Upper lobe of right lung (tissue), 1 donor: Measurements from ENCODE around the gene GLOD4. TPM values are rescaled to one million over a fixed set of nuclear protein-coding genes. Genes with fewer than 3 reads are reported as not detected.

Experiments used
- ATAC-seq: fragments of 200-7000 bp; cut with Tn5 transposase; one replicate; pipeline ENCODE4 v1.9.1; 2020; ENCODE audit warnings: mild to moderate bottlenecking, moderate library complexity
- DNase-seq: peaks from one replicate; pipeline ENCODE4 v3.0.0-alpha.2; 2020
- H3K27ac ChIP-seq: fragments of 200-600 bp; one replicate; pipeline ENCODE4 v1.8.0; 2022
- H3K27me3 ChIP-seq: fragments of 200-600 bp; one replicate; pipeline ENCODE4 v1.8.0; 2022; ENCODE audit warnings: mild to moderate bottlenecking
- H3K36me3 ChIP-seq: fragments of 200-600 bp; one replicate; pipeline ENCODE4 v1.8.0; 2022
- H3K4me1 ChIP-seq: fragments of 200-600 bp; one replicate; pipeline ENCODE4 v1.8.0; 2022
- H3K4me3 ChIP-seq: fragments of 200-600 bp; one replicate; pipeline ENCODE4 v1.8.0; 2022; ENCODE audit warnings: mild to moderate bottlenecking
- H3K9me3 ChIP-seq: fragments of 200-600 bp; one replicate; pipeline ENCODE4 v1.8.0; 2022
- CTCF ChIP-seq: fragments of 200-600 bp; IDR thresholded peaks from one replicate; pipeline ENCODE4 v1.8.0; 2022; ENCODE audit warnings: antibody characterized with exemption
- intact Hi-C: fragments of 100-400 bp; cut with DNase I; formaldehyde crosslinking; loops from one replicate; pipeline ENCODE4 v1.11.0; 2022
- total RNA-seq: library from RNA; stranded (reverse); fragmentation: NEBNext Ultra II Directional; extraction: Animal tissue kit (Norgen Biotek cat#: 25700); gene quantifications from one replicate; pipeline ENCODE4 v1.2.1, GENCODE V29; 2021
- donor health status: DM: no; HTN: yes; CAD: no; lungs with severe emphysema.

GLOD4 gene
- total RNA-seq, 1 donor from 2014 or later = 55.5 TPM

GRCh38 chr17:746783-747629 lies 35.1 kb downstream of the GLOD4 start:
- no peaks in the 10 kb centered on the region for H3K27me3 ChIP-seq
- no peak overlapping the region for H3K27ac ChIP-seq
- TF ChIP-seq CTCF = no peak
- DNase-seq (no peak), ATAC-seq (no peak)
- no peaks in the 10 kb centered on the region for H3K9me3 ChIP-seq
- intact Hi-C loops = no loop called here
- H3K4me1 ChIP-seq = peaks cover 15% of the 10 kb centered on the region
- H3K4me3 ChIP-seq = no peak overlapping the region
- peaks cover 56% of the 10 kb centered on the region for H3K36me3 ChIP-seq

- Histone ChIP-seq H3K4me3 (no peak overlapping the region), H3K27me3 (no peaks in the 10 kb centered on the region), H3K9me3 (no peaks in the 10 kb centered on the region), H3K36me3 (peaks cover 63% of the 10 kb centered on the region), H3K27ac (no peak overlapping the region), H3K4me1 (peaks cover 11% of the 10 kb centered on the region)
- intact Hi-C loops = no loop called here
- DNase-seq (no peak), ATAC-seq (no peak)
- TF ChIP-seq CTCF = no peak
Observed at GRCh38 chr17:746181-746580, 35.9 kb downstream of the GLOD4 start.

- intact Hi-C loops = no loop called here
- Histone ChIP-seq H3K4me1 (peaks cover 4% of the 10 kb centered on the region), H3K9me3 (no peaks in the 10 kb centered on the region), H3K4me3 (no peak overlapping the region), H3K27ac (no peak overlapping the region), H3K36me3 (peaks cover 63% of the 10 kb centered on the region), H3K27me3 (no peaks in the 10 kb centered on the region)
- ATAC-seq = no peak
- DNase-seq = no peak
- no peak for TF ChIP-seq CTCF
Observed at GRCh38 chr17:745406-745805, 36.7 kb downstream of the GLOD4 start.

- no peaks in the 10 kb centered on the region for H3K9me3 ChIP-seq
- intact Hi-C loops = no loop called here
- ATAC-seq (no peak), DNase-seq (no peak)
- H3K27ac ChIP-seq = no peak overlapping the region
- H3K4me3 ChIP-seq = no peak overlapping the region
- peaks cover 63% of the 10 kb centered on the region for H3K36me3 ChIP-seq
- TF ChIP-seq CTCF = no peak
- no peaks in the 10 kb centered on the region for H3K27me3 ChIP-seq
- peaks cover 1% of the 10 kb centered on the region for H3K4me1 ChIP-seq
Observed at GRCh38 chr17:744937-745336, 37.1 kb downstream of the GLOD4 start.

GRCh38 chr17:743139-743538 lies 38.9 kb downstream of the GLOD4 start:
- no peaks in the 10 kb centered on the region for H3K4me1 ChIP-seq
- H3K4me3 ChIP-seq = no peak overlapping the region
- no peak overlapping the region for H3K27ac ChIP-seq
- intact Hi-C loops = no loop called here
- no peak for DNase-seq
- H3K36me3 ChIP-seq = peaks cover 67% of the 10 kb centered on the region
- TF ChIP-seq CTCF = no peak
- no peaks in the 10 kb centered on the region for H3K27me3 ChIP-seq
- no peak for ATAC-seq
- no peaks in the 10 kb centered on the region for H3K9me3 ChIP-seq
